NCI-H2196 treated with DMSO at 0.1 percent for 48 hours (cell line): Measurements from ENCODE around the gene SPDYE6.
"Not testable (repeated sequence)": the region's sequence is repeated elsewhere in the genome, so short reads cannot be mapped to it uniquely, and the experiment has no call there.

Experiments
- DNase-seq: peaks from one replicate; lab custom pipeline; 2025; ENCODE audit not compliant: unreplicated experiment; lab: John Stamatoyannopoulos, UW

SPDYE6 gene

GRCh38 chr7:102364394-102364886 is 8.2 kb upstream of the SPDYE6 start:
- DNase-seq, result not testable (repeated sequence)

- DNase-seq, result peak; percentile 90
Measured at GRCh38 chr7:102363549-102364393, 7.5 kb upstream of the SPDYE6 start.

DNA sequence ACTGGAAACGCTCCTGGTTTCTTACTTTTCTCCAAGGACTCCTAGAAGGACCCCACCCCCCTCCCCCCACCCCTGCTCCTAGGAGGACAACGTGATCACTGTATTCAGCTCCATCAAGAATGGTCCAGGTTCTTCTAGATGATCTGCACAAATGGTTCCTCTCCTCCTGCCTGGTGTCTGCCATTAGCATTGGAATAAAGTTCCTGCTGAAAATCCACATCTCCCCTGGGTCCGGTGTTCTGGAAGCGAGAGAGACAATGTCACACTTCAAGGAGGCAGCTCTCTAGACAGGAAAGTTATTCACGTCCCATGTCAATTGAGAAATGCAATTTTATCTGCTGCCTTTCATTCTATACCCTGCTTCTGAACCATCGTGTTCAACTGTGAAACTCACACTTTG is 9.3 kb downstream of the SPDYE6 start:
- DNase-seq, result not testable (repeated sequence)

DNA sequence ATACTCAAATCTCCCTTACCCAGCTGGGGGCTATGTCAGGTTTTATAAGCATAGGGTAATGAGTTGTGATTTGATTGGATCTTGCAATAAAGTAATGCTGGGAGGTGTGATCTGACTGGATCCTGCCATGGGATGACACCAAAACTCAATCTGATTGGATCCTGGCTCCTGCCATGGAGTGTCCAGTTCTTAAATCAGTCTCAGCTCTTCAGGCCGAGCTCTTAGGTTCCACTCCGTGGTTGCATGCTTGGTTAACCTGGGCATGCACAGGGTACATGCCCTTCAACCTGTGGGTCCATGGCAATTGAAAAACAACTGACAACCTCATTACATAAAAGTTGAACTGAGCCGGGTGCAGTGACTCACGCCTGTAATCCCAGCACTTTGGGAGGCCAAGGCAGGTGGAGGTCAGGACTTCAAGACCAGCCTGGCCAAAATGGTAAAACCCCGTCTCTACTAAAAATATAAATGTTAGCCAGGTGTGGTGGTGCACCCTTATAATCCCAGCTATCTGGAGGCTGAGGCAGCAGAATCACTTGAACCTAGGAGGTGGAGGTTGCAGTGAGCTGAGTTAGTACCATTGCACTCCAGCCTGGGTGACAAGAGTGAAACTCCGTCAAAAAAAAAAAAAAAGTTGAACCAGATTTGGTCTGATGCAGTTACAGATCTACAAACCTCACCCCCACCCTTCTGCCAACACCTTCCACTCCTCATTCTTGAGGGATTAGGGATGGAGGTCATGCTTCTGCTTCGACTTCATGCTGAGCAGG is 15.5 kb downstream of the SPDYE6 start:
- not testable (repeated sequence) for DNase-seq

DNA sequence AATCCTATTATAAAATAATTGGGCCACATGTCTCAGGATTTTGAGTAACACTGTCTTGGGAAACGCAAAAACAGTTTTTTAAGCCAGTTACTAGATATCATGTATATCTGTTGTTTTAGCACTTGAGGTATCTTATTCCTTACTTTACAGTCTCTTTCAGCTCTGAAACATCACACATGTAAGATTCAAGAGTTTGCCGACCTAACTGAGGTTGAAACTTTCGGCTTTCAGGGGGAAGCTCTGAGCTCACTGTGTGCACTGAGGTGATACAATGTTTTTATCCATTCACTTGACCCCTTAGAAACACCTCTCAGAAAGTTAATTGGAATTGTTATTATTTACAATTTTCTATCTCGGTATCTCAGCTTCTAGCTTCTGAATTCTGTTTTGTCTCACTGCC is 18.8 kb downstream of the SPDYE6 start:
- not testable (repeated sequence) for DNase-seq

- DNase-seq, result not testable (repeated sequence)
Measured at GRCh38 chr7:102337002-102337401, 19.2 kb downstream of the SPDYE6 start.

- not testable (repeated sequence) for DNase-seq
Measured at GRCh38 chr7:102335574-102335973, 20.7 kb downstream of the SPDYE6 start.

DNA sequence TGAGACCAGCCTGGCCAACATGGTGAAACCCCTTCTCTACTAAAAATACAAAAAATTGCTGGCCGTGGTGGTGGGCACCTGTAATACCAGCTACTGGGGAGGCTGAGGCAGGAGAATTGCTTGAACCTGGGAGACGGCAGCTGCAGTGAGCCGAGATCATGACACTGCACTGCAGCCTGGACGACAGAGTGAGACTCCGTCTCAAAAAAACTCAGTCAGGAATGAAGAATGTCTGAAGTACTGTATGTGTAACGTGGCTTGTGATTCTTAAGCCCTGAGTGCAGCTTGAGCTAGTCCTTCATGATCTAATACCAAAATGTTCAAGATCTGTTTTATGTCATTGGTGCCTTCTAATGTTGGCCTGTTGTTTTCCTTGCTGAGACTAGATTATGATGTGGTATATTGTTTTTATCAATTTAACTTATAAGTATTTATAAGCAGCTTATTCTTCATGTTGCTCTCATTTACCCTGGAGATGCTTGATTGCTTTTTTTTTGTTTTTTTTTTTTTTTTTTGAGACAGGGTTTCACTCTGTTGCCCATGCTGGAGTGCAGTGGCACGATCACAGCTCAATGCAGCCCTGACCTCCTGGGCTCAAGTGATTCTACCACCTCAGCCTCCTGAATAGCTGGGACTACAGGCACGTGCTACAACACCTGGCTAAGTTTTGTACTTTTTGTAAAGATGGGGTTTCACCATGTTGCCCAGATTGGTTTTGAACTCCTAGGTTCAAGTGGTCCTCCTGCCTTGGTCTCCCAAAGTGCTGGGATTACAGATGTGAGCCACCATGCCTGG is 25.4 kb downstream of the SPDYE6 start:
- not testable (repeated sequence) for DNase-seq

DNA sequence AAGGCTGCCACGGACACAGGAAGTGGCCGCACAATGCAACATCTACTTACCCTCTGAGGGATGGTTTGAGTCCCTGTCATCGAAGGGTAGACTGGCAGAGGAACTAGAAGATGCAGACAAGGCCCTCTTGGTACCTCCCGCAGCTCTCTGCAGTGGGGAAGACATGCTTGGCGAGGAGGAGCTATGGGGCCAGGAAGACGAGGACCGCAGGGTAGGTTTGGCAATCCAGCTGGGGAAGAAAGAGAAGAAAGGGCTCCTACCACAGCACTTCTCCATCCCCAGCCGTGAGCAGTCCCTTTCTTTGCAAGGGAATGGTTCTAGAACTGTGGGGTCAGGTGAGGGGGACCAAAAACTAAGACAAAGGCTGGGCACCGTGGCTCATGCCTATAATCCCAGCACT is 26.9 kb downstream of the SPDYE6 start:
- not testable (repeated sequence) for DNase-seq

GRCh38 chr7:102328863-102329262 is 27.4 kb downstream of the SPDYE6 start:
- DNase-seq, result not testable (repeated sequence)

DNA sequence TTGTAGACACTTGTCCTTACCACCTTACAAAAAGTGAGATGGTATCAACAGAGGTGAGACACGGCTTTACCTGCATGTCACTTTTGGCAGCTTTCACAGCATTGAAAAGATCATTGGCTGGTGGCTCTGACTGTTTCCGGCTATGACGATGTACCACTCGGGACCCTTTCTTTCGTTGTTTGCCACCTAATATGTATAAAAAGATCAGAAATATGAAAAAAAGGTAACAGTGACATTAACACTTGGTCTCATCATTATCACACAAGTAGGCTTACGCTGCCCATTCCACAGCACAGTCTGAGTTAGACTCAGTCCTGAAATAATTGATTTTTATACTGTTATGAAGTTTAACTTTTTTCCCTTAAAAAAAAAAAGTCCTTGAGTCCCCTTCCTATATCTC is 29.1 kb downstream of the SPDYE6 start:
- DNase-seq, result not testable (repeated sequence)

DNA sequence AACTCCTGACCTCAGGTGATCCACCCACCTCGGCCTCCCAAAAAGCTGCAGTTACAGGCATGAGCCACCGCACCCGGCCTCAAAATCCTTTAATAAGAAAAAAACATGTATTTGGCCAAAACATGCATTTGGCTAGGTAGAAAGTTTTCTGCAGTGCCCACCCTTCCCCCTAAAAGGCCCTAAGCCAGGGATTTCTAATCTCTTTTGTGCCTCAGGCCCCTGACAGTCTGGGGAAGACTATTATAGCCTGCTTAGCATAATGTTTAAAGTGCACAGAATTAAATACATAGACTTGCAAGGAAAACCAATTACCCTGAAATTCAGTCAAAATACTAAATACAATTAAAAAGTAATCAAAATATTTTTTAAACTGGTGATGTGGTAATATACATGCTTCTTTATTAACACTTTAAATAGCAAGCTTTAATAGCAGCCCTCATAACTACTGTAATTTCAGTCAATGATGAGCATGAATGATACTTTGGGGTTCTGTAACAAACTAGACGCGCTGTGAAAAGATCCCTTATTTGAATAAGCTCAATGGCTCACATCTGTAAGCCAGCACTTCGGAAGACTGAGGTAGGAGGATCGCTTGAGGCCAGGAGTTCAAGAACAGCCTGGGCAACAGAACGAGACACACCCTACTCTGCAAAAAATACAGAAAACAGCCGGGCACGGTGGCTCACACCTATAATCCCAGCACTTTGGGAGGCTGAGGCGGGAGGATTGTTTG is 29.9 kb downstream of the SPDYE6 start:
- no peak for DNase-seq

DNA sequence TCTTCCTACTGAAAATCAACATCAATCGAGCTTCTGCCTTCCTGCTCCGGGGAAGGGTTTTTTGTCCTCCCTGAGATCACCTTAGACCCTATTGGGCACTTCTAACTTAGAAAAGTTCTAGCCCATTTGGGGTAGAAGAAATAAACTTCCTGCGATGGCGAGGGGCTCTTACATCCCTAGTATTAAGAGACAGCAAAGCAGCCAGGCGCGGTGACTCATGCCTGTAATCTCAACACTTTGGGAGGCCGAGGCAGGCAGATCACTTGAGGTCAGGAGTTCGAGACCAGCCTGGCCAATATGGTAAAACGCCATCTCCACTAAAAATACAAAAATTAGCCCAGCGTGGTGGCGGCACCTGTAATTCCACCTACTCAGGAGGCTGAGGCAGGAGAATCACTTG is 31.1 kb downstream of the SPDYE6 start:
- DNase-seq, result not testable (repeated sequence)

DNA sequence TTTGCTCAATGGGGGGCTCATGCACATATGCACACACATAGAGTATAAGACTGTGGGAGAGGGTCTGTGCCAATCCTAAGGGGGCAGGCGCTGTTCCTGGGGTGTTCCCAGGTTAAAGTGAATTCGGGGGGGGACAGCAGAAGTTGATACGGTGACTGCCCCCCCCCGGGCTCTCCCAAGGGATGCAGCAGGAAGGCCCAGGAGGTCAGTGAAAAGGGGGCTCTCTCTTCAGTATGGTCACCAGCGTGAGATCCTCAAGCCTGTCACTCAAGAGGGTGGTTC is 32.4 kb downstream of the SPDYE6 start:
- no peak for DNase-seq

GRCh38 chr7:102322202-102322715 is 34.0 kb downstream of the SPDYE6 start:
- no peak for DNase-seq

DNA sequence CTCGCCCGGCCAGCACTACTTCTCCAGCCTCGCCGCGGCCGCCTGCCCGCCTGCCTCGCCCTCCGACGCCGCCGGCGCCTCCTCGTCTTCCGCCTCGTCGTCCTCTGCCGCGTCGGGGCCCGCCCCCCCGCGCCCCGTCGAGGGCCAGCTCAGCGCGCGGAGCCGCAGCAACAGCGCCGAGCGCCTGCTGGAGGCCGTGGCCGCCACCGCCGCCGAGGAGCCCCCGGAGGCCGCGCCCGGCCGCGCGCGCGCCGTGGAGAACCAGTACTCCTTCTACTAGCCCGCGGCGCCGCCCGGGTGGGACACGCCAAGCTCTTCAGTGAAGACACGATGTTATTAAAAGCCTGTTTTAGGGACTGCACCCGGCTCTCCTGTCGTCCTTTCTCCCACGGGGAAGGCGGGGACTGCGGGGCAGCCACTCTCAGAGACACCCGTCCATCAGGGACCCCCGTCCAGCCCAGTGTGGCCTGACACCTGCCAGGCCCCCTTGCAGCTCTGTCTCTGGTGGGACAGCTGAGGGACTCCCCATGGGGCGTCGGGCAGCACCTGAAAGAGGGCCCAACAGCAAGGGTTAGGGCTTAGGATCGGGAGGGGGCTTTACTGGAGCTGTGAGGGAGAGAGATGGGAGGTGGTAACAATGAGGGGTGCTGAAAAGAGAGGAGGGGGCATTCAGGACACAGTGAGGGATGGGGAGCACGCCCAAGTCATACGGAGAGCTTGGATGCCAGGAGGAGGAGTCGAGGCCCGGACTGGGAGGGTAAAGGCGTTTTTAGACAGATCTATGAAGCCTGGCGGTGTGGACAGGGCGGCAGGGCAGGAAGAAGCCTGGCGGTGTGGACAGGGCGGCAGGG is 34.7 kb downstream of the SPDYE6 start:
- DNase-seq, result no peak

DNA sequence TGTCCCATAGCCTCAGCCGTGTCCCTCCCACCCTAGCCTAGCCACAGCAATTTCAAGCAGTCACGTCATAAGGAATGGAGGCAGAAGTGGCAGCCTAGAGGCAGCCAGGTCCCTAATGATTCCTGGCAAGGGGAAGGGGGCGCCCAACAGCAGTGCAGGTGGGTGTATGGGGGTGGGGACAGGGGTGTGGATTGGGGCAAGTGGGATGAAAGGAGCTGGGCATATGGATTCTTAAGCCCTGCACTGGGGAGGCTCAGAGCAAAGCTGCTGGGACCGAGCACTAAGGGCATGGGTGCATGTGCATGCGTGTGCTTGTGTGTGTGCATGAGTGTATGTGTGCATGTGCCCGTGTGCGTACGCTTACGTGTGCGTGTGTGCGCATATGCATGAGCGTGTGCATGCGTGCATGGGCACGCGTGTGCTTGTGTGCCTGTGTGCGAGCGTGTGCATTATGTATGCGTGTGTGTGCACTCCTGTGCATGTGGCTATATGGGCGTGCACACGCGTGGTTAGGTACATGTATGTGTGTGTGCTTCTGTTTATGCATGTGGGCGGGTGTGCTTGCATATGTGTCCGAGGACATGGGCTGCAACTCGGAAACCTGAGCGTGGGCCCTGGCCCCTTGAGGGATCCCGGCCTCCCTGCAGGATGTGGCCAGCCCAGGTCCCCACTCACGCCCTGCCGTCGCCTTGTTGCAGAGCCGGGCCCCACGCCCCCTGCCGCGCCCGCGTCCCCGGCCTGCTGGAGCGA is 35.5 kb downstream of the SPDYE6 start:
- no peak for DNase-seq

- no peak for DNase-seq
Measured at GRCh38 chr7:102320181-102320580, 36.1 kb downstream of the SPDYE6 start.

DNA sequence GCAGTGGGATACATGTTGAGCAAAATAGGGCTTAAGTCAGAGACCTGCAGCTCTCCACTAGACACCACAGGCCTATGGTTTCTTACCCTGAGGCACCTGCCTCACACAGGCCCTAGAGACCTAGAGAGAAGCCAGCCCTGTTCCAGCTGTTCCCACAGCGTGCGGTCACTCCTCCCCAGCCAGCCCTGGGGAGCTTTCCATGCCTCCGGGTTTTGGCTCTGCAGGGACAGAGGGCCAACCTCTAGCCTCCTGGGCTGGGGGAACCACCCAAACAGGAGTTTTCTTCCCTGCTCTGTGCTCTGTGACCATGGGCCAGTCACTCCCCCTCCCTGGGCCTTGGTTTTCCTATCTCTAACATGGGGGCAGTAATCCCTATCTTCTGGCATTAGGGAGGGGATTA is 36.6 kb downstream of the SPDYE6 start:
- DNase-seq, result no peak
